Neural progenitor cell (in vitro differentiated cells): ENCODE results near the gene FHOD3.

Experiments used
- CTCF ChIP-seq: fragments of 200-600 bp; sonication (generic); IDR thresholded peaks from 2 replicates; pipeline ENCODE4 v1.5.1; 2017; ENCODE audit warnings: antibody characterized with exemption, mild to moderate bottlenecking
- EZH2 ChIP-seq: fragments of 200-600 bp; sonication (generic); IDR thresholded peaks from 2 replicates; pipeline ENCODE4 v1.6.1; 2017; ENCODE audit warnings: antibody characterized with exemption, mild to moderate bottlenecking, moderate library complexity

GRCh38 chr18:36388310-36388709, 90.8 kb downstream of the FHOD3 start:
- TF ChIP-seq CTCF (no peak), EZH2 (no peak)
